Brain microvascular endothelial cell (primary cell): ENCODE data around the gene STAC3.

ENCODE experiments used
- DNase-seq: peaks from one replicate; pipeline ENCODE4 v3.0.0-alpha.2; 2020
- H3K27ac ChIP-seq: fragments of 250-450 bp; sonication (Bioruptor Pico); 2 replicates; pipeline ENCODE4 v1.5.1; 2020; ENCODE audit warnings: mild to moderate bottlenecking, moderate library complexity
- H3K27me3 ChIP-seq: fragments of 250-450 bp; sonication (Bioruptor Pico); replicated peaks from 2 replicates; pipeline ENCODE4 v1.5.1; 2020; ENCODE audit warnings: mild to moderate bottlenecking
- H3K36me3 ChIP-seq: fragments of 250-450 bp; sonication (Bioruptor Pico); replicated peaks from 2 replicates; pipeline ENCODE4 v1.5.1; 2020; ENCODE audit warnings: mild to moderate bottlenecking
- H3K4me3 ChIP-seq: 2 replicates; pipeline ENCODE4 v1.5.1; 2011; ENCODE audit warnings: low read depth, mild to moderate bottlenecking, control low read depth, low read length, moderate library complexity
- in situ Hi-C: cut with HindIII; loops from 2 replicates; pipeline ENCODE4 v1.10.0; 2017; ENCODE audit warnings: low sequenced_read_pairs, low pct_ligation_motif_present
- TF ChIP-seq, protein P1 (sequence below): IDR thresholded peaks from 2 replicates; pipeline ENCODE4 v1.5.1; 2011; ENCODE audit warnings: low read depth, mild to moderate bottlenecking, moderate library complexity, low read length, control low read depth, inconsistent platforms; ENCODE audit errors: missing control alignments

STAC3 gene

DNA sequence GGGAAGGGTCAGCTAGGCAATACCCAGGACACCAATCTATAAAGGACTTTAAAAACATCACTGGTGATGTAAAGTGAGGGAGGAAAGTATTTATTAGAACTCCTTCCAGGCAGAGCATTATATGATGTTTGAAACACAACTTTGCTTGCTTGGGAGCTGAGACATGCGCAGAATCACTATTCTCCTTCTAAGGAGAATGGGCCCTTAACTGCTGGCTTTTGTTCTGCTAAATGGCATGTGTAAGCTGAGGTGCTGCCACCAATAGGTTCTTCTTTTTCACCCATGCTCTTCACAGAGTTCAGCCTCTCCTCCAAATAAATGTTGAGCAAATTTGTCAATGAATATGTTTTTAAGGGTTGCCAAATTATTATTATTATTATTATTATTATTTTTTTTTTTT, 3.9 kb downstream of the STAC3 start:
- H3K4me3 ChIP-seq: no peak overlapping the region
- H3K27ac ChIP-seq: no peak overlapping the region
- TF ChIP-seq, protein P1, sequence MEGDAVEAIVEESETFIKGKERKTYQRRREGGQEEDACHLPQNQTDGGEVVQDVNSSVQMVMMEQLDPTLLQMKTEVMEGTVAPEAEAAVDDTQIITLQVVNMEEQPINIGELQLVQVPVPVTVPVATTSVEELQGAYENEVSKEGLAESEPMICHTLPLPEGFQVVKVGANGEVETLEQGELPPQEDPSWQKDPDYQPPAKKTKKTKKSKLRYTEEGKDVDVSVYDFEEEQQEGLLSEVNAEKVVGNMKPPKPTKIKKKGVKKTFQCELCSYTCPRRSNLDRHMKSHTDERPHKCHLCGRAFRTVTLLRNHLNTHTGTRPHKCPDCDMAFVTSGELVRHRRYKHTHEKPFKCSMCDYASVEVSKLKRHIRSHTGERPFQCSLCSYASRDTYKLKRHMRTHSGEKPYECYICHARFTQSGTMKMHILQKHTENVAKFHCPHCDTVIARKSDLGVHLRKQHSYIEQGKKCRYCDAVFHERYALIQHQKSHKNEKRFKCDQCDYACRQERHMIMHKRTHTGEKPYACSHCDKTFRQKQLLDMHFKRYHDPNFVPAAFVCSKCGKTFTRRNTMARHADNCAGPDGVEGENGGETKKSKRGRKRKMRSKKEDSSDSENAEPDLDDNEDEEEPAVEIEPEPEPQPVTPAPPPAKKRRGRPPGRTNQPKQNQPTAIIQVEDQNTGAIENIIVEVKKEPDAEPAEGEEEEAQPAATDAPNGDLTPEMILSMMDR: no peak
- DNase-seq: no peak
- in situ Hi-C loops: no loop called here
- H3K36me3 ChIP-seq: no peaks in the 10 kb centered on the region
- peaks cover 8% of the 10 kb centered on the region for H3K27me3 ChIP-seq

DNA sequence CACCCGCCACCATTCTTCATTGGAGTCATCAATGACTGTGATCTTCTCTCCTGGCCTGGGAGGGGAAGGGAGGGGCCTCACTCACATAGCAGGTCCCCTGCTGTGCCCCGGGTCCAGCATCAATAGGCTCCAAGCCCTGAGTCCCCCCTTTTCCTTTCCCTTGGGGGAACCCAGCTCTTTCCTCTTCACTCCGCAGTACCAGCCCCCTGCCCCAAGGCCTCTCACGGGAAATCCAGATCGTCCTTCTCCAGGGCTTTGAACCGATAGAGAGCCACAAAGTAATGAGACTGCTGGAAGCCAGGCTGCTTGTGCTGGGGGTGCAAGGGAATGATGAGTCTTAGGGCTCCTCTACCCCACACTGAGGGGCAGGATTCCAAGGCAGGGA, 6.7 kb downstream of the STAC3 start:
- Histone ChIP-seq H3K27me3 (peaks cover 20% of the 10 kb centered on the region), H3K4me3 (no peak overlapping the region), H3K36me3 (no peaks in the 10 kb centered on the region), H3K27ac (no peak overlapping the region)
- TF ChIP-seq, protein P1: no peak
- no peak for DNase-seq
- in situ Hi-C loops: no loop called here

DNA sequence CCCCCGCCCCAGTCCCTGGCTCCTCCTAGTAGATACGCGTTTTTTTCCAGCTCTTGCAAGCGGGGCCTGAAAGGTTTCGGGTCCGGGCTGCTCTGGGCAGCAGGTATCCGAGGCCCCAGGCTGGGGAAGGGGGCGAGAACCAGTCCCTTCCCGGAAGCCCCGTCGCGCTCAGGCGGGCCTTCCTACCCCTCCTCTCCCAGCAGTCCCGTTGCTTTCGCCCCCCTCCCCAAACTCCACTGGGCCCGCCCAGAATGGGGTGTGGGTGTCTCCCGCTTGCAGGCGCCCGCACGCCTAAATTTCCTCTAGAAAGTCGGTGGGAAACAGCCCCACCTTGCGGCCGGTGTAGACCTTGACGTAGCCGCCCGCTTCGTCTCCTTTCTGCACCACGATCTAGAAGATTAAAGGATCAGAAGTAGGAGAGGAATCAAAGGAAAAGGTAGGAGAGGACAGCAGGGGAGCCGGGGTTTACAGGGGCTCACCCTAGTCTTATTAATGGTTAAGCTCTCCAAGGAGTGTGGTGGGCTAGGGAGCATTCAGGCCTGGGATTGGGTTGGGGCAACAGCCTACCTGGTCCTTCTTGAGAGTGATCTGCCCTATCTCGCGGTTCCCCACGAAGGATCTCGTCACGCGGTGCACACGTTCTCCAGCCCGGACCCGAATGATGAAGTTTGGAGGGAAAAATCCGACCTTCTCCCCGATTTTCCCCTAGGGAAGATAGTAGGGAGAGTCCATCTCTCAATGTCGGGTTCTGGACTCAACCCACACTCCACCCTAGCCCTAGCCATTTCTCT, 7.3 kb downstream of the STAC3 start:
- H3K27ac ChIP-seq: no peak overlapping the region
- DNase-seq: peak; percentile 72
- TF ChIP-seq, protein P1: peak; percentile 90
- H3K36me3 ChIP-seq: no peaks in the 10 kb centered on the region
- peak overlapping the region; percentile 22 for H3K4me3 ChIP-seq
- in situ Hi-C loops: no loop called here
- H3K27me3 ChIP-seq: peaks cover 20% of the 10 kb centered on the region

DNA sequence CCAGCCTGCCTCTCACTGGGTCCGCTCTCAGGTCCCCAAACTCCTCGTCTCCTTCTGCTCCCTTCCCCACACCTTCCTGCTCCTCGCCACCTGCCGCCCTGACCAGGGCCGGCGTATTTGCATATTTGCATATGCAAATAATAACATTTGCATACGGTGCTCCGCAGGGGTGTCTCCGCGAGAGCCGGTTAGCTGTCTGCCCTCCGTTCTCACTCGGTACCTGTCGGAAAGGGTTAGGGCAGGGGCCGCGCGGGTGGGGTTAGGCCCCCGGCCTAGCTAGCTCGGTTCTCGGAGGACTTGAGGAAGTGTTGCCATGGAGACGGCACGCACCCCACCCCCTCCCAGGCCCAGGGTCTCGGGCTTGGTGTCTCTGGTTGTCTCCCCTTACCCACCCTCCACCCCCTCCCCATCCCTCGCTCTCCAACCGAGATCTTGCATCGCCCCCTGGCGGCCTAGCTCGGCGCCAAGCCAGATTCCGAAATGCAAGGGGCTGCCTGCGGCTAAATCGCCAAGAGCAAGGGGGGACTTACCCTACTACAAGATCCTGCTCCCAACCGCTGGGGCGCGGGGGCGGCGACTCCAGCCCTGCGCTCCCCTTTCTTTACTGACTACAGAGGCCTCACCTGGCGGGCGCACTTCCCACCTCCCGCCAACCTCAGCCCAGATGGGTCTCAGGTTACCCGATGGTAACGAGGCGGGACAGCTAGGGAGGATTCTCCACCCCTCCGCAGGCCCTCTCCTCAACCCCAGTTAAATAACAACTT, 8.1 kb downstream of the STAC3 start:
- no peak for DNase-seq
- peaks cover 20% of the 10 kb centered on the region for H3K27me3 ChIP-seq
- H3K36me3 ChIP-seq: no peaks in the 10 kb centered on the region
- H3K4me3 ChIP-seq: peak overlapping the region; percentile 27
- H3K27ac ChIP-seq: no peak overlapping the region
- in situ Hi-C loops: no loop called here
- TF ChIP-seq, protein P1: peak; percentile 86

DNA sequence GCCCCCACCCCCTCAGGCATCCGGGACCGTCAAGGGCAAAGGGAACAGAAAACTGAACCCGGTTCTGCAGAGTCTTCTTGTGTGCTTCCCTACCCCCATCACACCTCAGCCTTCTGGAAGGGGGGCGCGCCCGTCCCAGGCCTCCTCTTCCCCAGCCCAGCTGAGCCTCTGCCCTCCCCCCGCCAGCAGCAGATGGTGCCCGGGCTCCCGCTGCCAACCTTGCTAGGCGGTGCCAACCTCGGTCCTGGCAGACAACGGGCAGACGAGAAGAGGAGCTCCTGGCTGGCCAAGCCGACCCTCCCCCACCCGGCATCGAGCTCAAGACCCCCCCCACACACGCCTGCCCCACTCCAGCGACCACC, 8.7 kb downstream of the STAC3 start:
- H3K27me3 ChIP-seq: peaks cover 20% of the 10 kb centered on the region
- no peak overlapping the region for H3K27ac ChIP-seq
- TF ChIP-seq, protein P1: no peak
- H3K4me3 ChIP-seq: no peak overlapping the region
- H3K36me3 ChIP-seq: no peaks in the 10 kb centered on the region
- DNase-seq: no peak
- in situ Hi-C loops: no loop called here
